NCI-H2081 treated with DMSO at 0.1 percent for 48 hours (cell line): ENCODE measurements around the gene GOSR1.
"Not testable (repeated sequence)": the region's sequence is repeated elsewhere in the genome, so short reads cannot be mapped to it uniquely, and the experiment has no call there.

Experiments used
- DNase-seq: peaks from one replicate; lab custom pipeline; 2025; lab: John Stamatoyannopoulos, UW

GOSR1 gene

DNA sequence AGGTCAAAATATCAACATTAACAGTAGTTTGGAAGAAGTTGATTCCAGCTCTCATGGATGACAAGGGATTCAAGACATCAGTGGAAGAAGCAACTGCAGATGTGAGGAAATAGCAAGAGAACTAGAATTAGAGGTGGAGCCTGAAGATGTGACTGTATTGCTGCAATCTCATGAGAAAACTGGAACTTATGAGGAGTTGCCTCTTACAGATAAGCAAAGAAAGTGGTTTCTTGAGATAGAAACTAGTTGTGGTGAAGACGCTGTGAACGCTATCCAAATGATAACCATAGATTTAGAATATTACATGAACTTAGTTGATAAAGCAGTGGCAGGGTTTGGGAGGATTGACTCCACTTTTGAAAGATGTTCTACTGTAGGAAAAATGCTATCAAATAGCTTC, 67.8 kb downstream of the GOSR1 start:
- no peak for DNase-seq

DNA sequence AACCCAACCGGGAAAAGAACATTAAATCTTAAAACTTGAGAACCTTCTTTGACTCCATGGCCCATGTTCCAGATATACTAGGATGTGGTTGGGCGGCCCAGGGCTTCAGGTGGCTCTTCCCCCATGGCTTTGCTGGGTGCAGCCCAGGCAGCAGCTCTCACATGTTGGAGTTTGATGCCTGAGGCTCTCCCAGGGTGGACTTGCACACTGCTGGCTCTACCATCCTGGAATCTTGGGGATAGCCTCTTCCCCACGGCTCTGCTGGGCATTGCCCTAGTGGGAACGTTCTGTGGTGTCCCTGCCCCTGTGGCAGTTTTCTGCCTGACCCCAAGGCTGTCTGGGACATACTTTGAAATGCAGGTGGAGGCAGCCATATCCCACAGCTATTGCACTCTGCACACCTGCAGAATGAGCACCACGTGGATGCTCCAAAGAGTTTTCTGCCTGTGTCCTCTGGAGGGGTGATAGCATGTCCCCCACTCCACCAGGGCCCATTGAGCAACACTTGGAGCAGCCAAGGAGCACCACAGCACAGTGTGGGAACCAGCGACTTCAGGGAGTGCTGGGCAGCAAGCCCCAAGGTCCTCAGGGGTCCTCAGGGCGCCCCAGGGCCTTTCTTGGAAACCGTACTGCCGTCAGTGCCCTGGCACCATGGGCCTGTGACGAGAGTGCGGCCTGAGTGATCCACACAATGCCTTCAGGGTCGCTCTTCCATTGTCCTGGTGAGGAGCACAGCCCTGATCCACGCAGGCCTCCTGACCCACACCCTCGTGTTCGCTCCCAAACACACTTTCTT, 70.8 kb downstream of the GOSR1 start:
- no peak for DNase-seq

DNA sequence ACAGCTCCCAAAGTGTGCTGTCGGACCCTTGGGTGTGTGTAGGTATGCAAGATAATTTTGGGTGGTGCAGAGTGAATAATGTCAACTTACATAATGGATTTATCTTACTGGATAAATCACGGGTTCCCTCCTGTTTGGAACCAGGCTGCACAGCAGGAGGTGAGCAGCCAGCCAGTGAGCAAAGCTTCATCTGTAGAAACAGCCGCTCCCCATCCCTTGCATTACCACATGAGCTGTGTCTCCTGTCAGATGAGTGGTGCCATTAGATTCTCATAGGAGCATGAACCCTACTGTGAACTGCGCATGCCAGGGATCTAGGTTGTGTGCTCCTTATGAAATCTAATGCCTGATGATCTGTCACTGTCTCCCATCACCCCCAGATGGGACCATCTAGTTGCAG, 72.0 kb downstream of the GOSR1 start:
- DNase-seq = not testable (repeated sequence)

DNA sequence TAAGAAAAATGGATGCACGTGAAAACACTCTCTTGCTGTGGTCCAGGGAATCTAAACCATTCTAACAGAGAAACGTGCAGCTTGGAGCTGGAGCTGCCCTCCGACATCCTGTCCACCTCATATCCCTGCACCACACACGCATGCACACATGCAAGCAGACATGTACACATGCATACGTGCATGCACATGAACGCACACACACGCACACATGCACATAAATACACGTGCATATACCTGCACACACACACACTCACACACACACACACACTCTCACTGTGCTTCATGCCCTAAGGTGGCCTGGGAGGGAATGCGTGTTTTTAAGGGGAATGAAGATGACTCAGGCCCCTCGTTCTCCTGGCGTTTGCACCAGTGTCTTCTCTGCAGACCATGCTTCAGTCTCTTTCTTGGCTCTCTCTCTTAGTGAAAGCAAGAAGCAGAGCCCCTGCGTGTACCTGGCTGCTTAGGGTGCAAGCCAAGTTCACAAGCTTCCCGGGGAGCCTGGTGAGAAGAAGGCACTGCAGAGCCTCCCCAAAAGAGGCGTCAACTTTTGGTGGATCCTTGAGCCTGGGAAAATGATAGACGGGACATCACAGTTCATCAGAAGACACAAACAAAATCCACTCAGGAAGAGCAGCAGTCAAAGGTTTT, 72.8 kb downstream of the GOSR1 start:
- DNase-seq = no peak

DNA sequence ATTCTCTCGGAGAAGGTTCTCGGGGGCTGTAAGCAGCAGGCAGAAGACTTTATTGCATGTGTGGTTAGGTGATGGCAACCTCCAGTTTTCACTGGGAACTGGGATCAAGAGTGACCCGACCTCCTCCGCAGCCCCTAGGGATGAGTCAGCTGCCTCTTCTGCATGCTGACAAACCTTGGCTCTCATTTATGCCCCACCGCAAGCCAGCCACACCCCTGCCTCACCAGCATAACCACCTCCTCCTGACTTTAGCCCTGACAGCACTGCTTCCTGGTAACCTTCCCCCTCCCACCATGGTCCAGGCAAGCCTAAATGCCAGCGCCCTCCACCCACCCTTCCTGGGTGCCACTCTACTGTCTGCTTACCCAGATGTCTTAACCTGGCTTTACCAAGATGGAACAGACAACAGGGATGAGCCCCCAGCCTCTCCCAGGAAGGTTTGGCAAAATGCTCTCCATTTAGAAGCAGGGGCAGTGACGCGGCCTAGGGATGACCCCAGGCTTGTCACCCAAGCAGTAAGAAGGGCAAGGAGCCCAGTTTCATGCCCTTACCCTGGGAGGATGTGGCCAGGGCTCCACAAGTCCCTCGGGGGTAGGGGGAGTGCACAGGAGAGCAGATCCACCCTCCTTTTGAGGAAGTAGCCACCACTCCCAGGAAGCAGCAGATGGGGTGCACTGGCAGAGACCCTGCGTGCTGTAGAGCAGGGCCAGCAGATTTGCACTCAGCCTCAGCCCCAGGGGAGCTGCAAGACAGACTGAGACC, 73.5 kb downstream of the GOSR1 start:
- DNase-seq = no peak

DNA sequence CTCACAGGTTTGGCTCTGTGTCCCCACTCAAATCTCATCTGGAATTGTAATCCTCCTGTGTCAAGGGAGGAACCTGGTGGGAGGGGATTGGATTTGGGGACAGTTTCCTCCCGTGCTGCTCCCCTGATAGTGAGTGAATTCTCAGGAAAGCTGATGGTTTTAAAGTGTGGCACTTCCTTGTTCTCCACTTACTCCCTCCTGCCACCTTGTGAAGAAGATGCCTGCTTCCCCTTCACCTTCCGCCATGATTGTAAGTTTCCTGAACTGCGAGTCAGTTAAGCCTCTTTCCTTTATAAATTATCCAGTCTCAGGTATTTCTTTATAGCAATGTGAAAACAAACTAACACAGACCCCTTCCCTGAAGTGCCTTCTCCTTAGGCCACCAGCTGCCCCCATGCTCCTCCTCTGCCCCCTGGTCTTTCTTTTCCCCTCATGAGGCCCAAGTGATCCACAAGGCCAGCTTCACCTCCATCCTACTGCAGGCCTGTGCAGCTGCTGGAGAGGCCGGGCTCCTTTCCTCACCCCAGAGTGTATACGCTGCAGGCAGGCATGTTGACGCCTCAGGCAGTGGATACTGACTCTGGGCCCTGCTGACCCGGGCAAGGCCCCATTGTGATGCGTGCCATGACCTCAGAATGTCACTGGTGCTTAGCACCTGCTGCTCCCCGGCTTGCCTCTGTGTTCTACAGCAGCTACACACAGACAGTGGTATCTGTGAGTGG, 74.2 kb downstream of the GOSR1 start:
- DNase-seq = not testable (repeated sequence)

DNA sequence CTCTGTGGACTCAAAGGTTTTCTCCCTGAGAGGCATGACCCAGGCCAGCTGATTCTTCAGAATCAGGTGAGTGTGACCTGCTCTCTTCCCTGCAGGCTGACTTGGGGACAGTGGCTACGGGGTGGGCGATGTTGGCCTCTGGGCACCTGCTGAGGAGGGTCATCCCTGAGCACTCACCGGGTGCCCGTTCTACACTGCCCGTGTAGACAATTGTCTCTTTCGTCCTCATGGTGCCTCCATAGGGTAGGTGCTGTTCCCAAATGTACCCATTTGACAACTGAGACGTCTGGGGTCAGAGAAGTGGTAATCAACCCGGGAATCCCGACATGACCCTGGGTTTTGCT, 74.8 kb downstream of the GOSR1 start:
- DNase-seq = no peak

DNA sequence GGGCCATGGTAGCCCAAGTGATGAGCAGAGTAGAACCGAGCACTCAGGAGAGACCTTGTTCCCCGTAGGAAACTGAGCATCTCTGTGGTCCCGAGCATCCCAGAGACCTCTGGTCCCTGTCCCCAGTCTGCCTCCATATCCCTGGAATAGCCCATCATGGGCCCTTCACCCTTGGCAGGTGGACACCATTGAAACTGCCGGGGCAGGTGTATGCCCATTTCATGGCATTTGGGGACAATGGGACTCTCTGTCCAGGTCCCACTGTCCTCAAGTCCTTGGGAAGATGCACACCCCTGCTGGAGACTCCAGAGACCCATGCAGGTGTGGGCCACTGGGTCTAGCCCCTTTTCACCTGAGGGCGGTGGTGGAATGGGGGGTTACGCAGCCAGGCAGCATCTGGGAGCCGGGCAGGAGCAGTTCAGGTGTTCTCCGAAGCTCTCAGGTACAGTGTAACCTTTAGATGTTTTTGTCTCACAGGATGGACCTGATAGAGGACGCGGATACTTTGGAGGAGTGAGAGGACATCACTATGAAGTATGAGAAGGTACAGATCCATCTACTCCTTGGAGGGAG, 75.9 kb downstream of the GOSR1 start:
- DNase-seq = no peak

DNA sequence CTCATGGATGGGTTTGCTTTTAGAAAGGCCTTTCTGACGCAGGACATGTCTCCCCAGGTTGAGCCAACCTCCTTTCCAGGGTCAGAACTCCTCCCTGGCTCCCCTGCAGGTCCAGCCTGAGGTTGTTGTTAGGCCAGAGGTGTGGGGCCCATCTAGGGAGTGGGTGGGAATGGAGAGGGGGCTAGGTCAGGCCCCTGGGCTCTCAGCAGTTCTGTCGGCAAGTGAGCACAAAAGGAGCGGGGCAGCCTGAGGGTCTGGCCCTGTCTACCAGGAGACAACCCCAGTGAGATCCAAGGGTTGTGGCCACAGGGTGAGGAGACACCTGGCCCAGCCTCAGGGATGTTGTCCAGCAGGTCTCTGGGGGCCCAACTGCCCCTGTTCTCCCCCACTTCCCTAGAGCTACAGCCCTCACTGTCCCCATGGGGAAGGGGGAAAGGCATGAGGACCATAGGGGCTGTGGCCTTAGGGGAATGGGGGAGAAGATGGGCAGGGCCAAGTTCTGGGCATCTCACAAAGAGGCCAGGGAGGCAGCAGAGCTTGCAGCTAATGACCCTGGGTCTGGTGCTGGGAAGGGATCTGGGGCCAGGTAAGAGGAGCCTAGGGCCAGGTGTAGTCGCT, 76.7 kb downstream of the GOSR1 start:
- not testable (repeated sequence) for DNase-seq

DNA sequence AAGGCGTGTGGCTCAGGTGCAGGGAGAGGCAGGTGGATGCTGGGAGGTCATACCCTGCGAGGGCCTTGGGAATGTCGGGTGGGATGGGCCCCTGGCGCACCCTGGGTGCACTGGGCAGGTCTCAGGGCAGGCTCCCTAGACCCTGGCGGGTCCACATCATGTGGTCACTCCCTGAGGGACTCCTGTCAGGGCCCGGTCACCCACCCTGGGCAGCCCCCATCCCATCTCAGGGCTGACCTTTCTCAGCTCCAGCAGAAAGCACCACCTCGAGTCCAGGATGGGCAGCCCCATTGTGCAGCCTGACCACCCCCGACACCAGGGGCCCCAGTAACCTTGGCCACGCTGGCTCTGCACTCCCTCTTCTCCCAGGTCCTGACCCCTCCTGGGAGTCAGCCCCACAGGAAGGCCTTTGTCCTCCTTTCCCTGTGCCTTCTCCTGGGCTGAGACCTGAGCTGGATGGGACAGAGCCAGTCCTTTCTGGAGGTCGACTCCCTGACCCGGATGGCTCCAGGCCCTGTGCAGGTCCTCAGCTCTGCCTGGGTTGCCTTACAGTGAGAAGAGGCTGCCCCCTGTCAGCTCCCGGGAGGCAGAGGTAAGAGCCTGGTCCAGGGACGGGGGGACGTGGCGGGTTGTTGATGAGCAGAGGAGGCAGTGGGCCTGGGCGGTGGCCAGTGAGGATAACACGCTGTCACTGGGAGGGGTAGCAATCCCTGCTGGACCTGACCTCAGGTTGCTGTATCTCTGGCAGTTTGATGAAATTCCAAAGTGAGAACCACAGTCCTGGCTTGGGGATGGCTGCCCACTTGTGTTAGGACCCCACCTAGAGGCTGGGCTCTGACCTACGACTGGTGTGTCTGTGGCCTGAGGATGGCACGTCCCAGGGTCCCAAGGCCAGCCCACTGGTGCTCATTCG, 77.9 kb downstream of the GOSR1 start:
- no peak for DNase-seq

DNA sequence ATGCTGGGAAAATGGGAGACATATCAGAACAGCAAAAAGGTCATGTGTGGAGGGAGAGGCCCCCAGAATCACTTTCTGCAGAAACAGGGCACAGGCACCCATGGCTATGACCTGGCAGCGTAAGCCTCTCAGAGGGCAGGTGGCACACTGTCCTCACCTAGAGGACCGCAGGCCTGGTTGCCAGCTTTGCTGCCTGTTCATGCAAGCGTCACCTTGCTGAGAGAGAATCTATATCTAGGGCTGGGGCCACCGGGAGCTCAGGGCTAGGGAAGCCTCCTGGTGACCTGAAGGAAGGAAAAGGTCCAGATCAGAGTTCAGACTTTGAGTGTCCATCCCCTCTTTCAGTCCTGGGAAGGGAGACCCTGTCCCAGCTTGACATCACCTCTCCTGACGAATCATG, 78.7 kb downstream of the GOSR1 start:
- no peak for DNase-seq

DNA sequence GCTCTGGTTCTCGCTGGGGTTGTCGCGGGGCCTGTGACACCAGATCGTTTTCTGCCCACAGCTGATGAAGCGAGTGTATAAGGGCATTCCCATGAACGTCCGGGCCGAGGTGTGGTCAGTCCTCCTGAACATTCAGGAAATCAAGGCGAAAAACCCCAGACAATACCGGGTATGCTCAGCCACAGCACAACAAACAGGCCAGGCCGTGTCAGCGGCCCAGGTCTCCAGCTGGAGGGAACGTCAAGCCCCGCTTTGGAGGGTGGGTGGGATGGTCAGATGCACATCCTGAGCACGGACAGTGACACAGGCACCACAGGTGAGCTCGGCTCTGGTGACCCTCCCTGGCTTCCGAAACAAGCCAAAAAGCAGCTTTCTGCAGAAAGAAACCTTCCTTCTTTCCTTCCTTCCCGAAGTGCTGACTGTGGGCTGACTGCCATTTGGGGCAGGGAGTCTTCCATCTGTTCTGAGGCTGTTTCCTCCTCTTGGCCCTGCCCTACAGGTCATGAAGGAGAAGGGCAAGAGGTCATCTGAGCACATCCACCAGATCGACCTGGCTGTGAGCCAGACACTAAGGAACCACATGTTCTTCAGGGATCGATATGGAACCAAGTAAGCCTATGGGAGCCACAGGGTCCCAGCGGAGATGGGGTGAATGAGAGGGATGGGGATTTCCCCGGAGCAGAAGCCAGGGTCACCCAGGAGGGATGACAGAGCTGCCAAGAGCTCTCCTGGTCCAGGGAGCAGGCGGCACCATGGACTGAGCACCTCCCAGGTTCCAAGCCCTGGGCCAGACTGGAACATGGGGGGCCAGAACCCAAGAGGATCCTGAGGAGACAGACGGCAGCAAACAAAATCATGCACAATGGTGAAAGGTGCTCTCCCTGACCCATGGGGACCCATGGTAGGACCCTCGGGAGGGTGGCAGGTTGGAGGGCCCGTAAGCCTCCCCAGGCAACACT, 79.4 kb downstream of the GOSR1 start:
- no peak for DNase-seq

DNA sequence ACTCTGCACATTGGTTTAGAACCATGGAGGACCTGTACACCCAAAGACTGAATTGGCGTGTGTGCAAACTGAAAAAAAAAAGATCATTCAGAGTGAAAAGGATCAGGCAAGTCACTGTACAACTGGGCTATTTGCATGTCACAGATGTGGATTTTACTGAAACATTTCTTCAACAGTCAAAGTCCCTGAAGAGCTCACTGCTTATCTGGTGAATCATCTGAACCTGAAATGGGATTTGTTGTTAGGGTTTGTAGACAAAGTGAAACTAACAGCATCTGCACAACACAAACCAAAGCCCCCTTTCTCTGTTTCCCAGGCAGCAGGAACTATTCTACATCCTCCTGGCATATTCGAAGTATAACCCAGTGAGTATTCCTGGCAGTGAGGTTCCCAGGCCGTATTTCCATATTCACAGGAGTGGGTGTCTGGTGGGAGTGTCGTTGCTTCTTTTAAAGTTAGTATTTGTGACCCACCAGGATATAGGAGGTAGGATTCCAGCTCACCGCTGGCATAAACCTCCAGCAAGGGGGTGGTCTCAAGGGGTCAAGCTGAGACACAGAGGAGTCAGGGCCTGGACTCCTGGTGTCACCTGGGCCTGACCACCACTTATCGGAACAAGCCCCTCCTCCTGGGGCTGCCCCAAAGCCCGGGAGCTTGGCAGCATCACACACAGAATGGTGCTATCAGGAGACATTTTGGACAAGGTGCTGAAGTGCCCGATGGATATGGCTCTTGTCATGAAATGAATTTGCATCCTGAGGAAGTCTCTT, 80.9 kb downstream of the GOSR1 start:
- DNase-seq = no peak

DNA sequence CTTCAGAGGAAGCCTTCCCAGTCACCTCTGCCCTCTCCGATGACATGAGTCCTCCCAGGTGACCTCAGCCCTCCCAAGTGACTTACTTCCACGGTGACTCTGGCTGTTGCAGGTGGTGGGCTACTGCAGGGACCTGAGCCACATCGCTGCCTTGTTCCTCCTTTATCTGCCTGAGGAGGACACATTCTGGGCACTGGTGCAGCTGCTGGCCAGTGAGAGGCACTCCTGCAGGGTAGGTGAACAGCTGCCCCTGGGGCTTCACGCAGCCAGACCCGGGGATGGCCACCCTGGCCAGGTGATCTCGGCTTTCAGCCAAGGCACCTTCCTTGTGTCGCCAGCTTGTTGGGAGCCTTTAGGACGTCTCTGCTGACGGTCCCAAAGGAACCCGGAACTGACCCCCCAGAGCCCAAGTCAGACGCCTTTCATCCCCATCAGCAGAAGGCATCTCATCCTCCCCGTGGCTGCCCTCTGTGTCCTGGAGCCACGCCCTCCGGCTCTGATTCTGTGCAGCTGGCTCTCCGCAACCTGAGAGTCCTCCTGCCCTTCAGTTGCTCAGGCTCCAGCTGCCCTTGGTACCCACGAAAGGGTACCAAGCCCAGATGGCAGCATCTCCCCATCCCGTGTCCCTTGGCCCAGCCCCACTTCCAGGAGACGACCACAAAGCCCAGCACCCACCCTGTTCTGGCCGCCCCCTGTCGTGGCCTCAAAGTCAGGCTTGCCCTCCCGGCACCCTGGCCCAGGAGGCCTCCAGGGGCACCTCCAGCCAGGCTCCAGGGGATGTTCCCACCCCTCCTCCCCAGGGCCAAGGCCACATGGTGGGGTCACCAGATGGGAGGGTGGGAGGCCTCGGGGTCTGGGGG, 81.7 kb downstream of the GOSR1 start:
- DNase-seq = no peak

DNA sequence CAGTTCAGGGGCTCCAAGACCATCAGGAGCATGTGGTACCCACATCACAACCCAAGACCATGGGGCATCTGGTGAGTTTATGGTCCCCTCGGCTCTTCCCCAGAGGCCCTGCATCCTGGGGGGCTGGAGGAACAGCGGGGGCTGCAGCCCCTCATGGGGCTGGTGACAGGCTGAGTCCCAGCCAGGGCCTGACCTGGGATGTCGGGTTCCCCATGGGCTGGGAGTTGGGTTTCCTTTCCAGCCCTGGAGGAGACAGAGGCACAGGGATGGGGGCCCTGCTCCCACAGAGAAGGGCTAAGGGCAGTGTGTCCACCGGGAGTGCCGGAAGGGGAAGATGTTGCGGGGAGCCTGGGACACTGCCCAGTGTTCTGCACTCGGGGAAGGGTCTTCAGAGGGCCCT, 82.4 kb downstream of the GOSR1 start:
- no peak for DNase-seq

DNA sequence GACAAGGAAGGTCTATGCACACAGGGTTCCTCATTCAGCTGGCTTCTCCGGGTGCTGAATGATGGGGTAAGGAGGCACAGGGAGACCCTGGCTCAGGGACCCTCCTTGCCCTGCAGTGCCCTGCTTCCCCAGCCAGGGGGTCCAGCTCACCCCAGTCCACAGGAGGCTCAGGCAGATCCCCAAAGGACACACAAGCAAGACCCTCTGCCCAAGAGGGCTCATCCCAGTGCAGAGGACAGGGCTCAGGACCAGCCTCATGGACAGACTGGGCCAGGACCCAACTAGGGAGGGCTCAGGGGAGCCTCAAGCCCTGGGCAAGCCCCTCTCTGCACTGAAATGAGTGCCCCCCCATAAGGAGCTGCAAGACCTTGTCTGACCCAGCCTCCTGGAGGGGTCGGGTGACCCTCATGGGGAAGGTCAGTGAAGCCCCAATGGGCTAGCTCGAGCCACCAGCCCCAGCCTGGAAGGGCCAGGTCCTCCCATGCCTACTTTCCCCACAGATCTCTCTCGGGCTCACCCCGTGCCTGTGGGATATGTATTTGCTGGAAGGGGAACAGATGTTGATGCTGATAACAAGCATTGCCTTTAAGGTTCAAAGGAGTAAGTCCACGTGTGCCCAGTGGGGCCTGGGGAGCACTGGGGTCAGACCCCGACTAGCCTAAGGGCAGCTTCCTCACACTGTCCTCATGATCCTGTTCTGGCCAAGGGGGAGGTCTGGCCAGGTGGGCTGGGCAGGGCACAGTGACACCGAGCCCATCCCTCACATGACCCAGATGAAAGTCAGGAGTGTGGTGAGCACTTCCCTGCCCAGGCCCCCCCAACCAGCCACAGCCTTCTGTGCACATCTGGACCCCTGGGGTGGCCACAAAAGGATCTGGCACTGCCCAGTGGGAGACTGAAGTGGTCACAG, 83.2 kb downstream of the GOSR1 start:
- not testable (repeated sequence) for DNase-seq

DNA sequence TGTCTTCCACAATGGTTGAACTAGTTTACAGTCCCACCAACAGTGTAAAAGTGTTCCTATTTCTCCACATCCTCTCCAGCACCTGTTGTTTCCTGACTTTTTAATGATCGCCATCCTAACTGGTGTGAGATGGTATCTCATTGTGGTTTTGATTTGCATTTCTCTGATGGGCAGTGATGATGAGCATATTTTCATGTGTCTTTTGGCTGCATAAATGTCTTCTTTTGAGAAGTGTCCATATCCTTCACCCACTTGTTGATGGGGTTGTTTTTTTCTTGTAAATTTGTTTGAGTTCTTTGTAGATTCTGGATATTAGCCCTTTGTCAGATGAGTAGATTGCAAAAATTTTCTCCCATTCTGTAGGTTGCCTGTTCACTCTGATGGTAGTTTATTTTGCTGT, 84.6 kb downstream of the GOSR1 start:
- DNase-seq = not testable (repeated sequence)
